GM18907 (cell line): ENCODE data around the gene GRAMD2B.

Experiments used
- ATAC-seq: cut with Tn5 transposase; IDR thresholded peaks from one replicate; pipeline ENCODE4 v1.9.1; 2021; ENCODE audit warnings: mild to moderate bottlenecking, moderate library complexity; ENCODE audit not compliant: unreplicated experiment

Gene GRAMD2B

DNA sequence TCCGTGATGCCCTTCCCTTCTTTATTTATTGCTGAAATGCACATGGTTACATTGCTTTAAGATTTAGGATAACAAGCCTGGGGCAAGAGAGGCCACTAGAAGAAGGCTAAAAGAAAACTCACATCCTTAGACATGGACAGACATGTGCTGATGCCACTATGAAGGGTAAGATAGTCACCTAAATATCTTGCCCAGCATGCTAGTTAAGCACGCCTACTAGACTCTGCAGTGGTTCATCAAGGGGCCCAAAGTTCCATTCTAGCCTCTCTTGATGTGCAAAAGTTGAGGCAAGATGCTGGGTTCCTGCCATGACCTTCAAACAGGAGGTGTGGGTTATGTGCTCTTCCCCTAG lies 49.3 kb downstream of the GRAMD2B start:
- ATAC-seq = no peak

DNA sequence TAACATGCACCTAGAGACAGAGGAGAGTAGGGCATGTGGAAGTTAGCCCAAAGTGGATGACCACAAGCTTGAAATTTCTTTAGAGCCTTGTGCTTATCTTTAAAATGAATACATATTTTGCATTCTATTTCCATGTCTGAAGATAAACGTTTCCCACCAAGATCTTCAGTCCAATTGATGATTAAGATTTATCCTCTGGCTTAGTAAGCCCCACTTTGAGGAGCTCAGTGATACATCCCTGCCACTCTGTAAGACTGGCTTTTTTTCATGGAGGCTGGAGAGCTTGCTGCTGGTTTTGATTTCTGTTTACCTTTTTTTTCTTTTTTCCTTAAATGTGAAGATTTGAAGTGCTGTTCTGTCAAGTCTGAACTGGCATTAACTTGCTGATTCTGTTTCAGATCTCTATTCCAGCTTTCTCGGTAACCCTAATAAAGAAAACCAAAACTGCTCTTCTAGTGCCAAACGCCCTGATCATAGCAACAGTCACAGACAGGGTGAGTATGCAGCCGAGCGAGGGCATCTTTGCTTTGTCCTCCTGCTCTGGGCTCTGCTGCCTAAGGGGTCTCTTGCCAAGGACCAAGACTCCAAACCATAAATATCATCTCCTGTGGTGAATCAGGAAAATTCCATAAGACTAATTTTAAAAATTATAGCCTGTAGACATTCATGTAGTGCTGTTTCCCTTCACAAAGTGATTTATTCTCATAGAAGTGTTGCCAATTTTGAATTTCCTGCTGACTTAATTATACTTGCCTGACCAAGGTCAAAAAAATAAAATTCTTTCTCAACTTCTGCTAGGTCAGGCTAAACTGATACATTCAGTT lies 54.3 kb downstream of the GRAMD2B start:
- no peak for ATAC-seq

DNA sequence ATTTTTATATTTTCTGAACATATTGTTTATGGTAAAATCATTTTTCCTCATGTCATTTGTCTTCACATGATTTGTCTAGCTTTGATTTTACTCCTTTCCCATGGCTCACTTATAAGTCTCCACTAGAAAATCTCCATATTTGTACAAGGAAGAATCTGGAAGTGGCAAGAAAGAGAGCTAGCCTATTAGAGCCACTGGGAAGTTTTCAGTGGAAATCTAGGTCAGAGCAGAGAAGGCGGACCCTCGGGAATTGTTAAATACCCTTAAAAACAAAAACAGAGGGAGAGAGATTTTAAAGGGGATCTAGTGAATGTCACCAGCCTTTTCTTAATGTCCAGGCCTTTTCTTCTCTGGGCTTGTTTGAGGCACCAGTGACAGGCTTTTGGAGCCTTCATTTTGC lies 56.6 kb downstream of the GRAMD2B start:
- ATAC-seq = no peak

DNA sequence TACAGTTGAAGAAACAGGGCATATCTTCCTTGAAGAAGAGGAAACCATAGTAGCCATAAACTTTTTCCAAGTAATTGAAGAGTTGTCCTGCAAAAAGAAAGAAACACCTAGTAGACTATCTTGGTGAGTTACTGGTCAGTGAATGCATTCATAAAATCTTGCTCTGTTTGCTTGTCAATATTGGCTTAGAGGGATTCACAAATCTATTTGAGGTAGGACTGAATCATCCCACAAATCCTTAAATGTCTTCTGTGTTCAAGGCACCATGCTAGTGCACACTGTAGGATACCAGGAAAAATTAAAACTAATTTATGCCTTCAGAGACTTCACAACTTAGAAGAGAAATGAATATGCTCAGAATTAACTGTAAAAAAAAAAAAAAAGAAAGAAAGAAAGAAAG lies 57.6 kb downstream of the GRAMD2B start:
- ATAC-seq = no peak

GRCh38 chr5:126481243-126481642 lies 58.0 kb downstream of the GRAMD2B start:
- ATAC-seq = no peak

DNA sequence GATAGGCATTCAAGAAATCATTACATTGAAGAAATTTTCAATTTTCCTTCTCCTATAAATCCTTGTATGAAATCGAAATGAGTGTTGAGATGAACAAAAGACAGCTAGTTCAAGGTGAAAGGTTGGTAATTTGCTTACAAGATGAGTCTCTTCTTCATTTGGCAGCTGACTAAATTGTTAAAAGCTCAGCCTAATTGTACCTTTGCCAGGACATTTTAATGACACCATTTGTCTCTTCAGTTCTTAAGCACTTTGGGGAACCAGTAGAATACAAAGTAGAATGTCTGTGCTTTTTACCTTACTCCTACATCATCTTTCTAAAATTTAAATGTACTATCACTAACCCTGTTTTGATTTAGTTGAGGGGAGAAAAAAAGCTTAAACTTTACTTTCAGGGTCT lies 59.4 kb downstream of the GRAMD2B start:
- ATAC-seq = no peak

DNA sequence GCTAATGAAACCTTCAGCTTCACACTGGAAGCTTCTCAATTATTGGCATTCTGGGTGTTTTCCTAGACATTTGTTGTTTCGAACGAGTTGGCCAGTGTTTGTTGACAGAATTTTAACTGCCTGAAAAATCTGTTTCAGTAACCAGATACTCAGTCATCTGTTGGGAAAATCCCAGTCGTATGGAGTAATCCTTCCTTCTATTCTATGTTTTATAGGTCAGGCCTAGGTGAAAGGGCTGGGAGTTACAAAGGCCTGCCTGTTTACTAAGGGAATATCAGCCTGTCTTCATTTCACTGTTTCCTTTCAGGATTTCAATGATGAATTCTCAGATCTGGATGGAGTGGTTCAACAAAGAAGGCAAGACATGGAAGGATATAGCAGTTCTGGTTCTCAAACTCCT lies 59.9 kb downstream of the GRAMD2B start:
- ATAC-seq = no peak

DNA sequence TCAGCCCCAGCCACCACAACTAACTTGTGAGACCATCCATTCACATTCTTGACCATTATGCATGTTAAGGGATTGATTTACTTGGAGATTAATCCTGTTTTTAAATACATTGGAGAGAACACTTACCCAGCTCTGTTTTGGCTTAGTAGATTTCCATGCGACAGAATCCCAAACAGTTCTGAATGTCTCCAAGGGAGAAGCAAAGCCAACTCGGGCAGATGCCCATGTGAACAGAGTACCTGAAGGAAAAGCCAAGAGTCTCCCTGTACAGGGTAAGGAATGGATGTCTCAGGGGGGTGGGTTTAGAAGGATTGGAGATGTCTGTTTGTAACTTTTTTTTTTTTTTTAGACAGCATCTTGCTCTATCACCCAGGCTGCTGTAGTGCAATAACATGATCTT lies 61.0 kb downstream of the GRAMD2B start:
- no peak for ATAC-seq

GRCh38 chr5:126486332-126486731 lies 63.1 kb downstream of the GRAMD2B start:
- ATAC-seq = no peak

GRCh38 chr5:126487596-126487995 lies 64.4 kb downstream of the GRAMD2B start:
- no peak for ATAC-seq

DNA sequence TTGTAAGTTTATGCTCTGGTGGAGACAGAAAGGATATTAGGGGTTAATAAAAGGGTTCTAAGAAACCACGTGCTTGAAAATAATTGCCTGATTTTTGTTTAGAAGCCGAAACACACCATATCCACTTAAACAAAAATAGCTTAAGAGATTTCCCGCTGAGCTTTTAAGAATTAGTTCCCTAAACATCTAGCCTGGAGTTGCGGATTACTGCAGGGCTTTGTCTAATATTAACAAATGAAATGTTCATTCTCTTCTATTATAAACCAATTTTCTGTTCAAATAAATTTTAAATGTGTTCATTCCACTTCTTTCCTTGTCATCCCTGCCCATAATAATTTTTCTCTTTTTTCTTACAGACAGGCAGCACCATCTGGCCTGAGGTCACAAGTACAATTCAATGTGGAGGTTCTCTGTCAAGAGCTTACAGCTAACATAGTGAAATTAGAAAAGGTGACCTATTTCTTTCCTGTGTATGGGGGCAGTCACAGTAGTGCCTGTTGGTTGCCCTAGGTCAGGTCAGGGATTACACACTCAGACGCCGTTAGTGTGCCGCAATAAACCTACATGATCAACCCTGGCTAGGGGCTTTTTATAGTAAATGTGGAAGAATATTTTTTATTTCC lies 65.3 kb downstream of the GRAMD2B start:
- ATAC-seq = no peak

DNA sequence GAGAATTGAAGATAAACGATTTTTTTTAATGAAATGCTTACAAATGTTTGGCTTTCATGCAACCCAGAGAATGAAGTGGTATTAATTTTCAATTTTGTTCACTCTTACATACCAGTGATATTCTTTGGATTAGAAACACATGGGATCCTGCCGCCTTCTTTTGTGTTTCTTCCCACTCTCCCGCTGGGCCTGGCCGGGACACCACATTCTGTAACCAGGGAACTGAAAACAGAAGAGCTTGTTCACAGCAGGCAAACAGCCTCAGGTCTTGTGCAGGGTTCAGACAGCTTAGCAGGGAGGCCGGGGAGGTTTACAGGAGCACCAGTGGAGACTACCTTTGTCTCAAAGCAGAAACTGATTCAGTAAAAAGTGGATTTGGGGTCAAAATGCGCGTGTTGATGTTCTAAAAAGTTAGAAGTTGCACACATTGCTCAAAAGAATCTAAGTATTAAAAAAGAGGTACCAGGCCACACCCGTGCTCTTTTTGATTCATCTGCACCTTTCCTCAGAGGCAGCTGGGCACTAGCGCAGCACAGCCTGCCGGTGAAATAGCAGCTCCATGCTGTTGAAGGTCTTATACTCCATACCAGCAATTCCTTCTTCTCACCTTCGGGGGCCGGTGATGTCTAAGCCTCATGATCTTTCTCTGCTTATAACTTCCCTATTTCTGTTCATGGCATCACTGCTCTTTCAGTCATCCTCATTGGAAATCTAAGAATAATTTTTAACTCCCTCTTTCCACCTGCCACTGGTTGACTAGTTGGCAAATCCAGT lies 67.1 kb downstream of the GRAMD2B start:
- ATAC-seq = no peak

GRCh38 chr5:126492939-126493338 lies 69.7 kb downstream of the GRAMD2B start:
- no peak for ATAC-seq

- ATAC-seq = no peak
Observed at GRCh38 chr5:126494393-126494792, 71.2 kb downstream of the GRAMD2B start.

- no peak for ATAC-seq
Observed at GRCh38 chr5:126497506-126497905, 74.3 kb downstream of the GRAMD2B start.

DNA sequence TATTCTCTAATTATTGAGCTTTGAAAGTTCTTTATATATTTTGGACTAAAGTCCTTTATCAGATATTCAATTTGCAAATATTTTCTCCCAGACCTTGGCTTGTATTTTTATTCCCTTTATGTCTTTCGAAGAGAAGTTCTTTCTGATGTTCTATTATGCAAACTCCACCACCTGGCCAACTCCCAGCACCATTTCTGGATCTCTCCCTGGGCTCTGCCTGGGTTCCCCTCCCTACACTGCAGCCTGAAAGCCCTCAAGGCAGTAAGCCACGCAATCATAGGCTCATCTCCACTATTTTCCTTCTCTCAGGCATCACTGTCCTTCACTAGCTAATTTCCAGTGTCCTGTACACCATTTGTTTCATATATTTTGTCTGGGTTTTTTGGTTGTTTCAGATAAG lies 76.1 kb downstream of the GRAMD2B start:
- ATAC-seq = no peak

GRCh38 chr5:126499853-126500342 lies 76.7 kb downstream of the GRAMD2B start:
- ATAC-seq = peak; percentile 67

GRCh38 chr5:126501448-126501847 lies 78.2 kb downstream of the GRAMD2B start:
- no peak for ATAC-seq

GRCh38 chr5:126503602-126504104 lies 80.4 kb downstream of the GRAMD2B start:
- ATAC-seq = no peak

DNA sequence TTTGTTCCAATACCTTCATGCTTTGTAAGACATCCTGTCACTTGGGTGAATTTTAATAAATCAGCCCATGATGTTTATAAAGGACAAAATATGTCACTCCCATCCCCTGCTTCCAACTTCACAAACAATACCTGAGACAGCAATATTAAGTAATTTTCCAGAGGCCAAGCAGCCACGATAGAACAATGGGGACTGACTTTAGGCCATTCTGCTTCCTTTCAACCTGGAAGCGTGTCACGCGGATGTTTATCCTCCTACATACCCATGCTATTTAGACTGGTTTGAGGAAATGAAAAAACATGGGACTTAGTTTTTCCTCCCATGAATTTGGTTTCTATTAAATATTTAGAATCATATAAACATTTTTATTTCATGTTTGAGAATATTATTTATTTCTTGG lies 82.9 kb downstream of the GRAMD2B start:
- no peak for ATAC-seq

GRCh38 chr5:126508251-126508961 lies 85.2 kb downstream of the GRAMD2B start:
- no peak for ATAC-seq
